Gastroesophageal sphincter (tissue), 4 donors: Measurements from ENCODE around the gene LSM14A. TPM values are rescaled to one million over a fixed set of nuclear protein-coding genes. Genes with fewer than 3 reads are reported as not detected.
"Not testable (repeated sequence)": the region's sequence is repeated elsewhere in the genome, so short reads cannot be mapped to it uniquely, and the experiment has no call there.

Experiments used
- ATAC-seq: fragments of 150-250 bp; one replicate; pipeline ENCODE4 v1.9.1; 2016; ENCODE audit warnings: mild to moderate bottlenecking, moderate library complexity
- H3K27ac ChIP-seq, 4 donors: fragments of 200-600 bp; sonication (generic) in 3 of 4; 1 replicate in 3 of 4; 2 replicates in 1 of 4; pipeline ENCODE4 v1.5.1; 2016 to 2019
- H3K27me3 ChIP-seq: fragments of 200-600 bp; sonication (generic); one replicate; pipeline ENCODE4 v1.5.1; 2019
- H3K36me3 ChIP-seq, 2 donors: fragments of 200-600 bp; sonication (generic); one replicate each; pipeline ENCODE4 v1.5.1; 2019; ENCODE audit warnings: control low read depth in 1 of 2
- H3K4me1 ChIP-seq, 3 donors: fragments of 200-600 bp; sonication (generic); 1 replicate in 2 of 3; 2 replicates in 1 of 3; pipeline ENCODE4 v1.5.1; 2016 to 2019; ENCODE audit warnings: control low read depth in 2 of 3
- H3K4me3 ChIP-seq, 2 donors: fragments of 200-600 bp; sonication (generic); one replicate each; pipeline ENCODE4 v1.5.1; 2019; ENCODE audit warnings: mild to moderate bottlenecking in 1 of 2, moderate library complexity in 1 of 2
- H3K9me3 ChIP-seq, 3 donors: fragments of 200-600 bp; sonication (generic); one replicate each; pipeline ENCODE4 v1.5.1; 2017 to 2019; ENCODE audit warnings: control low read depth in 2 of 3
- EP300 ChIP-seq: sonication (generic); formaldehyde crosslinking; IDR thresholded peaks from one replicate; pipeline ENCODE4 v1.6.1; 2017; ENCODE audit warnings: antibody characterized with exemption, mild to moderate bottlenecking
- POLR2A ChIP-seq, 2 donors: fragments of 450-650 bp; IDR thresholded peaks; one replicate each; pipeline ENCODE4 v1.6.1; 2017; ENCODE audit warnings: antibody characterized with exemption in 2 of 2, mild to moderate bottlenecking in 2 of 2, moderate library complexity in 1 of 2
- POLR2AphosphoS5 ChIP-seq: sonication (generic); formaldehyde crosslinking; IDR thresholded peaks from one replicate; pipeline ENCODE4 v1.6.1; 2017; ENCODE audit warnings: antibody characterized with exemption
- WGBS, 2 donors: methylation state at CpG; one replicate each; pipeline ENCODE4 v1.1.5; 2018; ENCODE audit warnings: low coverage in 1 of 2; 5-methylcytosine and 5-hydroxymethylcytosine counted together
- total RNA-seq, 4 donors: library from RNA; depleted of rRNA; stranded (reverse); fragments of >200 nt; gene quantifications; one replicate each; pipeline ENCODE4 v1.1.0, GENCODE V29; 2016
- TF ChIP-seq, protein P1 (sequence below), 4 experiments: fragments of 200-600 bp in 2 of 4; fragments of 450-650 bp in 2 of 4; sonication (generic) in 1 of 4; IDR thresholded peaks; one replicate each; pipeline ENCODE4 v1.5.1; 2017 to 2019; ENCODE audit warnings: antibody characterized with exemption in 4 of 4, mild to moderate bottlenecking in 2 of 4, moderate library complexity in 2 of 4

LSM14A gene
- total RNA-seq, 4 donors from 2014 or later, result 106 to 141 (median 128) TPM

DNA sequence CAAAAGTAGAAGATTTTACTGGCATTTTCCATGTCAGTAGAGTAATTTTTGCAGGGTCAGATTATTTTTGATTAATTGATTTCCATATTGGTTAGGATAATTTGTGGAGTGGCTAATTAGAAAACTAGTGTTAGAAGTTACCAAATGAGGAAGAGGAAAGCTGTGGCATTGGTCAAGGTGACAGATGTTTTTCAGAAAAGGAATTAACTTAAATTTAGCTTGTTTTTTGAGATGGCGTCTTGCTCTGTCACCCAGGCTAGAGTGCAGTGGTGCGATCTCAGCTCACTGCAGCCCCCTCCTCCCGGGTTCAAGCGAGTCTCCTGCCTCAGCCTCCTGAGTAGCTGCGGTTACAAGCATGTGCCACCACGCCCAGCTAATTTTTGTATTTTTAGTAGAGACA, 28.8 kb downstream of the LSM14A start:
- no peak overlapping the region for H3K27ac ChIP-seq
- H3K36me3 ChIP-seq, result peaks cover 0 to 80% of the 10 kb centered on the region in 2 donors
- H3K4me1 ChIP-seq, result no peaks in the 10 kb centered on the region
- ATAC-seq, result no peak
- no peaks in the 10 kb centered on the region for H3K9me3 ChIP-seq
- H3K4me3 ChIP-seq, result no peak overlapping the region
- 93 to 97% methylated on average over 6 of the region's 6 CpGs for WGBS, 2 donors
- H3K27me3 ChIP-seq, result no peaks in the 10 kb centered on the region
- no peak for TF ChIP-seq EP300
- TF ChIP-seq, protein P1, sequence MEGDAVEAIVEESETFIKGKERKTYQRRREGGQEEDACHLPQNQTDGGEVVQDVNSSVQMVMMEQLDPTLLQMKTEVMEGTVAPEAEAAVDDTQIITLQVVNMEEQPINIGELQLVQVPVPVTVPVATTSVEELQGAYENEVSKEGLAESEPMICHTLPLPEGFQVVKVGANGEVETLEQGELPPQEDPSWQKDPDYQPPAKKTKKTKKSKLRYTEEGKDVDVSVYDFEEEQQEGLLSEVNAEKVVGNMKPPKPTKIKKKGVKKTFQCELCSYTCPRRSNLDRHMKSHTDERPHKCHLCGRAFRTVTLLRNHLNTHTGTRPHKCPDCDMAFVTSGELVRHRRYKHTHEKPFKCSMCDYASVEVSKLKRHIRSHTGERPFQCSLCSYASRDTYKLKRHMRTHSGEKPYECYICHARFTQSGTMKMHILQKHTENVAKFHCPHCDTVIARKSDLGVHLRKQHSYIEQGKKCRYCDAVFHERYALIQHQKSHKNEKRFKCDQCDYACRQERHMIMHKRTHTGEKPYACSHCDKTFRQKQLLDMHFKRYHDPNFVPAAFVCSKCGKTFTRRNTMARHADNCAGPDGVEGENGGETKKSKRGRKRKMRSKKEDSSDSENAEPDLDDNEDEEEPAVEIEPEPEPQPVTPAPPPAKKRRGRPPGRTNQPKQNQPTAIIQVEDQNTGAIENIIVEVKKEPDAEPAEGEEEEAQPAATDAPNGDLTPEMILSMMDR (IDR thresholded peaks at IDR 0.05), result no peak
- TF ChIP-seq POLR2A (IDR thresholded peaks at IDR 0.05), result no peak
- TF ChIP-seq POLR2AphosphoS5, result no peak

DNA sequence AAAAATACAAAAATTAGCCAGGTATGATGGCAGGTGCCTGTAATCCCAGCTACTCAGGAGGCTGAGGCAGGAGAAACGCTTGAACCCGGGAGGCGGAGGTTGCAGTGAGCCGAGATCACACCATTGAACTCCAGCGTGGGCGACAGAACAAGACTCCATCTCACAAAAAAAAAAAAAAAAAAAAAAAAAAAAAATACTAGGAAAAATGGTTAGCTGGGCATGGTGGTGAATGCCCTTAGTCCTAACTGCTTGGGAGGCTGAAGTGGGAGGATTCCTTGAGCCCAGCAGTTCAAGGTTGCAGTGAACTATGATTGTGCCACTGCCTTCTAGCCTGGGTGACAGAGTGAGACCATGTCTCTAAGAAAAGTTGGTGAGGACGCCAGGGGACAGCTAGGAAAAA, 33.0 kb downstream of the LSM14A start:
- H3K4me3 ChIP-seq, H3K9me3 ChIP-seq, H3K27me3 ChIP-seq, H3K27ac ChIP-seq, H3K4me1 ChIP-seq, ATAC-seq: not testable (repeated sequence)
- H3K36me3 ChIP-seq, result peaks cover 0 to 78% of the 10 kb centered on the region in 2 donors
- 87 to 89% methylated on average over 3 of the region's 7 CpGs for WGBS, 2 donors

DNA sequence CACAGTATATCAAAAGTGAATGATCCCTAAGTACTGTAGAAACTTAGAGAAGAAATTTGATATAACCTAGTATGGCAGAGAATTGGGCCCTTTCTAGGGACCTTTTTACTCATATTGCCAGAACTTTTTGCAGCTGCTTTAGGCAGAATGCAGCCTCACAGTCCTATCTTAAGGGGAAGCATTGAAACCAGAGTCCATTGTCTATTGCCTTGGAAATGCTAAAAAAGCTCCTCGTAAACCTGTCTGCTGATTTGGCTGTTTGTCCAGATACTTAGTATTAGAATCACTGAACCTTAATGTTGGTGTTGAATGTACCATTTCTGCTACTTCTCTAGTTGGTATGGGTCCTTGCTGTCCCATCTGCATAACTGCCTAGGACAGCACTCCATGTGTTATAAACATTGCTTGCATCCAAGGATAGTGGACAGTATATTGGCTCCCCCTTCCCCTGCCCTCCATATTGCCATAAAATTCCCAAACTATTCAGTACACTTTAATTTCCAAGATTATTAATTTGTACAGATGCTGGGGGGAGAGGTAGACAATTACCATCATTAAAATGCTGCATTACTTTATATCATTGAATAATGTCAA, 36.1 kb downstream of the LSM14A start:
- peaks cover 0 to 77% of the 10 kb centered on the region in 2 donors for H3K36me3 ChIP-seq
- no peak for ATAC-seq
- H3K4me3 ChIP-seq, result no peak overlapping the region
- H3K9me3 ChIP-seq, result no peaks in the 10 kb centered on the region
- no peak for TF ChIP-seq POLR2A (IDR thresholded peaks at IDR 0.05)
- TF ChIP-seq, protein P1 (IDR thresholded peaks at IDR 0.05), result no peak
- WGBS, 2 donors, result 75 to 100% methylated on average over 1 of the region's 1 CpG
- no peaks in the 10 kb centered on the region for H3K27me3 ChIP-seq
- no peak overlapping the region for H3K27ac ChIP-seq
- no peaks in the 10 kb centered on the region for H3K4me1 ChIP-seq

DNA sequence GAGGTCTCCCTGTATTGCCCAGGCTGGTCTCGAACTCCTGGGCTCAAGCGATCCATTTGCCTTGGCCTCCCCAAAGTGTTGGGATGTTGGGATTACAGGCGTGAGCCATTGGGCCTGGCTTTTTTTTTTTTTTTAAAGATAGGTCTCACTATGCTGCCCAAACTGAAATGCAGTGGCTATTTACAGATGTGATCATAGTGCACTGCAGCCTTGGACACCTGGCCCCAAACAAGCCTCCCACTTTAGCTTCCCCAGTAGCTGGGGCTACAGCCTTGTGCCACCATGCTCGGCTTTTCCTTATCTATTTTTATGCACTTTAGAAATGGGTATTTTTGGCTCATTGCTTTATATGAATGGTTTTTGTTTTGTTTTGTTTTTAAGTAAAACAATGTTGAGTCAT, 37.4 kb downstream of the LSM14A start:
- ATAC-seq, result no peak
- WGBS, 2 donors, result 78 to 87% methylated on average over 1 to 4 of the region's 4 CpGs
- Histone ChIP-seq H3K4me3 (no peak overlapping the region), H3K4me1 (no peaks in the 10 kb centered on the region), H3K9me3 (no peaks in the 10 kb centered on the region), H3K27me3 (no peaks in the 10 kb centered on the region), H3K36me3 (peaks cover 0 to 84% of the 10 kb centered on the region in 2 donors), H3K27ac (no peak overlapping the region)
- TF ChIP-seq EP300, result no peak
- no peak for TF ChIP-seq POLR2A (IDR thresholded peaks at IDR 0.05)
- TF ChIP-seq, protein P1 (IDR thresholded peaks at IDR 0.05), result no peak
- no peak for TF ChIP-seq POLR2AphosphoS5

DNA sequence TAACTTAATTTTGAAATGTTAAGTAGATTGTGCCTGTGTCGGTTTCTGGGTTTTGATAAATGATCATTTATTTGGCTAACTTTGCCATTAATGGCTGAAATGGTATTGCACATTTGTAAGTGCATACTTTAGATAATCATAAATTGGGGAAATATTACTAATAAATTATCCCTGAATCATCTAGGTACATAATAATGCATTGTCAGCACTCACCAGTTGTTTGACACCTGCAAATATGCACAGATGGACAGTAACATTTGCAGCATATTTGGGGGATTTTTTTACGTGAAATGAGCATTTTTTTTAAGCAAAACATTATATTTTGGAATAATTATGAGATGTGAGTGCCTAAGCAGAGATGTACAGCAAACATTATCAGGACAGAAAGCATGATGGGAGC, 41.0 kb downstream of the LSM14A start:
- no peak for TF ChIP-seq POLR2A (IDR thresholded peaks at IDR 0.05)
- no peak for TF ChIP-seq EP300
- TF ChIP-seq POLR2AphosphoS5, result no peak
- TF ChIP-seq, protein P1 (IDR thresholded peaks at IDR 0.05), result no peak
- 67 to 79% methylated on average over 2 of the region's 2 CpGs for WGBS, 2 donors
- peaks cover 0 to 90% of the 10 kb centered on the region in 2 donors for H3K36me3 ChIP-seq

More for the DNA sequence above, 41.0 kb downstream of the LSM14A start:
- no peaks in the 10 kb centered on the region for H3K9me3 ChIP-seq
- no peaks in the 10 kb centered on the region for H3K27me3 ChIP-seq
- no peak for ATAC-seq
- no peak overlapping the region for H3K4me3 ChIP-seq
- H3K27ac ChIP-seq, result no peak overlapping the region
- peaks cover 0 to 5% (median 0%) of the 10 kb centered on the region in 3 donors for H3K4me1 ChIP-seq
